Spleen (tissue), 7 donors: ENCODE data around the gene SOX30.

Experiments
- POLR2AphosphoS5 ChIP-seq, 3 donors: sonication (generic); formaldehyde crosslinking; IDR thresholded peaks; one replicate each; pipeline ENCODE4 v1.5.1; 2017; ENCODE audit warnings: antibody characterized with exemption in 3 of 3
- TF ChIP-seq, protein P1 (sequence below), 11 experiments: fragments of 200-600 bp in 7 of 11; fragments of 450-650 bp in 4 of 11; sonication (generic) in 4 of 11; IDR thresholded peaks in 8 of 11; conservative IDR thresholded peaks in 3 of 11; 1 replicate in 7 of 11; 2 replicates in 4 of 11; pipeline versions ENCODE4 v1.4.0 to v1.8.0; 2016 to 2021; ENCODE audit warnings: antibody characterized with exemption in 11 of 11, inconsistent platforms in 4 of 11, mild to moderate bottlenecking in 1 of 11
- donor health status: DM: no; HTN: no; CAD: no; lungs with moderate emphysema.
- donor health status: DM: no; HTN: no; CAD: no.
- donor health status: DM: no; HTN: no; CAD: no.

DNA sequence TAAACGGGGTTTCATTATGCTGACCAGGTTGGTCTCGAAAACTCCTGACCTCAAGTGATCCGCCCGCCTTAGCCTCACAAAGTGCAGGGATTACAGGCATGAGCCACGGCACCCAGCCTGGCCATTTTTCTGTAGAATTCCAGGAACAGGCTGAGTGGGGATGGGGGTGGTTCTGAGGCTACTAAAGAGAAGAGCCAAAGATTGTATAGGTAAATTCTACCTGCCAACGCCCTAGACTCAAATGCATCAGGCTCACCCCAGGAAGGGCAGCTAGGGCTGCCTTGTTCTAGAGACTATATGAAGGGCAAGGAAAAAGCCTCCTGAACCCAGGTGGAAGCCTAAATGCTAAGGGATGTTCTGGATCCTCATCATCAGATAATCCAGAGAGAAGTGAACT is 17.5 kb upstream of the SOX30 start:
- TF ChIP-seq, protein P1, sequence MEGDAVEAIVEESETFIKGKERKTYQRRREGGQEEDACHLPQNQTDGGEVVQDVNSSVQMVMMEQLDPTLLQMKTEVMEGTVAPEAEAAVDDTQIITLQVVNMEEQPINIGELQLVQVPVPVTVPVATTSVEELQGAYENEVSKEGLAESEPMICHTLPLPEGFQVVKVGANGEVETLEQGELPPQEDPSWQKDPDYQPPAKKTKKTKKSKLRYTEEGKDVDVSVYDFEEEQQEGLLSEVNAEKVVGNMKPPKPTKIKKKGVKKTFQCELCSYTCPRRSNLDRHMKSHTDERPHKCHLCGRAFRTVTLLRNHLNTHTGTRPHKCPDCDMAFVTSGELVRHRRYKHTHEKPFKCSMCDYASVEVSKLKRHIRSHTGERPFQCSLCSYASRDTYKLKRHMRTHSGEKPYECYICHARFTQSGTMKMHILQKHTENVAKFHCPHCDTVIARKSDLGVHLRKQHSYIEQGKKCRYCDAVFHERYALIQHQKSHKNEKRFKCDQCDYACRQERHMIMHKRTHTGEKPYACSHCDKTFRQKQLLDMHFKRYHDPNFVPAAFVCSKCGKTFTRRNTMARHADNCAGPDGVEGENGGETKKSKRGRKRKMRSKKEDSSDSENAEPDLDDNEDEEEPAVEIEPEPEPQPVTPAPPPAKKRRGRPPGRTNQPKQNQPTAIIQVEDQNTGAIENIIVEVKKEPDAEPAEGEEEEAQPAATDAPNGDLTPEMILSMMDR (IDR thresholded peaks at IDR 0.05 in 8 of 11, conservative IDR thresholded peaks at IDR 0.05 in 3 of 11) = no peak
- TF ChIP-seq POLR2AphosphoS5 (IDR thresholded peaks at IDR 0.05) = no peak
